Keratinocyte (primary cell): ENCODE measurements around the gene RAB8A.

Source experiments
- EZH2 ChIP-seq: IDR thresholded peaks from one replicate; pipeline ENCODE4 v1.6.1; 2012; ENCODE audit warnings: inconsistent platforms, mild to moderate bottlenecking, low read length, moderate library complexity
- TF ChIP-seq, protein P1 (sequence below), 3 experiments: IDR thresholded peaks in 1 of 3; conservative IDR thresholded peaks in 1 of 3; optimal IDR thresholded peaks in 1 of 3; 2 replicates in 2 of 3; 3 replicates in 1 of 3; pipeline versions ENCODE3 to v1.5.1; 2011; ENCODE audit warnings: low read length in 3 of 3, mild to moderate bottlenecking in 3 of 3, moderate library complexity in 2 of 3, control low read depth in 1 of 3, inconsistent platforms in 1 of 3; ENCODE audit not compliant: insufficient read depth in 2 of 3; ENCODE audit errors: extremely low read depth in 1 of 3

- TF ChIP-seq, protein P1, sequence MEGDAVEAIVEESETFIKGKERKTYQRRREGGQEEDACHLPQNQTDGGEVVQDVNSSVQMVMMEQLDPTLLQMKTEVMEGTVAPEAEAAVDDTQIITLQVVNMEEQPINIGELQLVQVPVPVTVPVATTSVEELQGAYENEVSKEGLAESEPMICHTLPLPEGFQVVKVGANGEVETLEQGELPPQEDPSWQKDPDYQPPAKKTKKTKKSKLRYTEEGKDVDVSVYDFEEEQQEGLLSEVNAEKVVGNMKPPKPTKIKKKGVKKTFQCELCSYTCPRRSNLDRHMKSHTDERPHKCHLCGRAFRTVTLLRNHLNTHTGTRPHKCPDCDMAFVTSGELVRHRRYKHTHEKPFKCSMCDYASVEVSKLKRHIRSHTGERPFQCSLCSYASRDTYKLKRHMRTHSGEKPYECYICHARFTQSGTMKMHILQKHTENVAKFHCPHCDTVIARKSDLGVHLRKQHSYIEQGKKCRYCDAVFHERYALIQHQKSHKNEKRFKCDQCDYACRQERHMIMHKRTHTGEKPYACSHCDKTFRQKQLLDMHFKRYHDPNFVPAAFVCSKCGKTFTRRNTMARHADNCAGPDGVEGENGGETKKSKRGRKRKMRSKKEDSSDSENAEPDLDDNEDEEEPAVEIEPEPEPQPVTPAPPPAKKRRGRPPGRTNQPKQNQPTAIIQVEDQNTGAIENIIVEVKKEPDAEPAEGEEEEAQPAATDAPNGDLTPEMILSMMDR (optimal IDR thresholded peaks at IDR 0.05 in 1 of 3, IDR thresholded peaks at IDR 0.05 in 1 of 3, conservative IDR thresholded peaks at IDR 0.05 in 1 of 3; ENCODE audit: extremely low read depth in 1 of 3, insufficient read depth in 2 of 3, low read length in 3 of 3): no peak
- no peak for TF ChIP-seq EZH2
Observed at GRCh38 chr19:16155128-16155527, 43.4 kb downstream of the RAB8A start.
